Activated naive CD4-positive, alpha-beta T cell treated with anti-CD3 and anti-CD28 coated beads for 36 hours (primary cell): Measurements from ENCODE around the gene SLC38A2. TPM values are rescaled to one million over a fixed set of nuclear protein-coding genes. Genes with fewer than 3 reads are reported as not detected.
A peak's percentile ranks its signal among the peaks of the same experiment; 100 is the strongest.
"Not testable (repeated sequence)": the region's sequence is repeated elsewhere in the genome, so short reads cannot be mapped to it uniquely, and the experiment has no call there.

Experiments used
- CTCF ChIA-PET: fragments of 350-600 bp; sonication (Branson Sonifier 250); formaldehyde crosslinking; loops from one replicate; lab custom pipeline; 2021; ENCODE audit warnings: antibody characterized with exemption; lab: Charles Lee
- DNase-seq: peaks from one replicate; pipeline ENCODE4 v3.0.0-alpha.2; 2020
- H3K27ac Mint-ChIP-seq: one replicate; pipeline ENCODE4 v1.8.0; 2021; ENCODE audit warnings: mild to moderate bottlenecking, mixed read lengths
- H3K27me3 Mint-ChIP-seq: one replicate; pipeline ENCODE4 v1.8.0; 2021; ENCODE audit warnings: low read depth, mixed read lengths
- H3K36me3 Mint-ChIP-seq: one replicate; pipeline ENCODE4 v1.8.0; 2021; ENCODE audit warnings: low read depth, mixed read lengths
- H3K4me1 Mint-ChIP-seq: one replicate; pipeline ENCODE4 v1.8.0; 2021; ENCODE audit warnings: low read depth, mixed read lengths
- H3K4me3 Mint-ChIP-seq: one replicate; pipeline ENCODE4 v1.8.0; 2021; ENCODE audit warnings: mild to moderate bottlenecking, moderate library complexity, mixed read lengths
- H3K9me3 Mint-ChIP-seq: one replicate; pipeline ENCODE4 v1.8.0; 2021; ENCODE audit warnings: mixed read lengths
- intact Hi-C: fragments of 100-400 bp; cut with micrococcal nuclease; formaldehyde crosslinking; loops from one replicate; pipeline ENCODE4 v1.15.1; 2023
- total RNA-seq, 2 experiments: library from RNA; stranded (reverse); gene quantifications; one replicate each; pipeline ENCODE4 v1.2.3, GENCODE V29; 2021

The SLC38A2 gene
- total RNA-seq, 2 experiments from 2014 or later = 196 to 206 TPM

DNA sequence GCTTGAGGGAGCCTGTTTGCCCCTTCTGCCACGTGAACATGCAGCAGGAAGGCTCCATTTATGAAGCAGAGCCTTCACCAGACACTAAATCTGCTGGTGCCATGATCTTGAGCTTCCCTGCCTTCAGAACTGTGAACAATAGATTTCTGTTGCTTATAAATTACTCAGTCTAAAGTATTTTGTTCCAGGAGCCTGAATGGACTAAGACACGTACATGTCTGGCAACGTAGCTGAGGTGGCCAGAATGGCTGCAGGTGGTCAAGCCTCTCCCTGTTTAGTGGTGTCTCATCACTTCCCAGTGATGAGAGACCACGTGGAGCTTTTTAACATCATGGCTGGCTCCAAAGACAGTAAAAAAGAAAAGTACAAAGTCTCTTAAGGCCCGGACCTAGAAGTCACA is 32.2 kb upstream of the SLC38A2 start:
- DNase-seq = no peak
- Mint-ChIP-seq H3K36me3 (peaks cover 1% of the 10 kb centered on the region), H3K9me3 (peaks cover 3% of the 10 kb centered on the region), H3K27ac (no peak overlapping the region), H3K4me3 (no peak overlapping the region), H3K4me1 (peaks cover 49% of the 10 kb centered on the region), H3K27me3 (no peaks in the 10 kb centered on the region)
- CTCF ChIA-PET = no interaction called here
- intact Hi-C loops = loop anchor here (2.0 kb wide), 1 partner anchor 18 kb away; no protein-coding TSS in a partner anchor

DNA sequence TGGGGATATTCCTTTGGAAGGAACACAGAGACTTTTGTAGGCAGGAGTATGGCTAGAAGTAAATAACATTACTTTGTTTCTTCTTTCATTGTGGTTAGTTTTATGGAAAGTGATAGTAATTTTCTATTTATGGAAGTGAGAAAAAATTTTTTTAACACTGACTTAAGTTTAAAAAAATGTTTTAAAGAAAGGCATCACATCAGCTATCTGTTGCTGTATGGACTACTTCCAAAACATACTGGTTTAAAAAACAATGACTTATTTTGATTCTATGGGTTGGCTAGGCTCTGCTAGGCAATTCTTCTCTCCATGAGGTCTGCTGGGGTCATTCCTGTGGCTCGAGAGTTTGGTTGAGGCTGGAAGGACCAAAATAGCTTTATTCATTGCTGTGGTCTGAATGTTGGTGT is 31.7 kb upstream of the SLC38A2 start:
- intact Hi-C loops = loop anchor here (2.0 kb wide), 1 partner anchor 17 kb away; no protein-coding TSS in a partner anchor
- H3K27ac Mint-ChIP-seq = no peak overlapping the region
- CTCF ChIA-PET = interaction anchor here (0.7 kb wide), 1 partner anchor 64 kb away, joined by 3 read pairs; no protein-coding TSS in a partner anchor
- H3K4me1 Mint-ChIP-seq = peaks cover 54% of the 10 kb centered on the region
- H3K9me3 Mint-ChIP-seq = peaks cover 7% of the 10 kb centered on the region
- no peak overlapping the region for H3K4me3 Mint-ChIP-seq
- H3K27me3 Mint-ChIP-seq = no peaks in the 10 kb centered on the region
- DNase-seq = no peak
- peaks cover 1% of the 10 kb centered on the region for H3K36me3 Mint-ChIP-seq

DNA sequence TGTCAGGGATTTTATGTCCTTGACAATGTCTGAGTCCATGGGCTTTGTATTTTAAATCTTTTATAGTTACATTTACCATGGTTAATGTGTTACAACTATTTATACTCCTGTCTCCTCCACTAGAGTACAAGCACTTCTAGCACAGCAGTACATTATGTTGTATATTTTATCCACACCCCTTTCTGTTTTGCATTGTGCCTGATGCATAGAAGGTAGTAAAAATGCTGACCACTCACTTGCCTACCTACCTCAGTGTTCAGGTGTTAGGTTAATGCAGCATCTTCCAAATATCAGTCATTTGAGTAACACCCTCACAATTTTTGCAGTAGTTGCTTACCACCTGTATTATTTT is 31.1 kb upstream of the SLC38A2 start:
- H3K4me1 Mint-ChIP-seq = peaks cover 58% of the 10 kb centered on the region
- CTCF ChIA-PET = interaction anchor here (0.7 kb wide), 1 partner anchor 64 kb away, joined by 3 read pairs; no protein-coding TSS in a partner anchor

DNA sequence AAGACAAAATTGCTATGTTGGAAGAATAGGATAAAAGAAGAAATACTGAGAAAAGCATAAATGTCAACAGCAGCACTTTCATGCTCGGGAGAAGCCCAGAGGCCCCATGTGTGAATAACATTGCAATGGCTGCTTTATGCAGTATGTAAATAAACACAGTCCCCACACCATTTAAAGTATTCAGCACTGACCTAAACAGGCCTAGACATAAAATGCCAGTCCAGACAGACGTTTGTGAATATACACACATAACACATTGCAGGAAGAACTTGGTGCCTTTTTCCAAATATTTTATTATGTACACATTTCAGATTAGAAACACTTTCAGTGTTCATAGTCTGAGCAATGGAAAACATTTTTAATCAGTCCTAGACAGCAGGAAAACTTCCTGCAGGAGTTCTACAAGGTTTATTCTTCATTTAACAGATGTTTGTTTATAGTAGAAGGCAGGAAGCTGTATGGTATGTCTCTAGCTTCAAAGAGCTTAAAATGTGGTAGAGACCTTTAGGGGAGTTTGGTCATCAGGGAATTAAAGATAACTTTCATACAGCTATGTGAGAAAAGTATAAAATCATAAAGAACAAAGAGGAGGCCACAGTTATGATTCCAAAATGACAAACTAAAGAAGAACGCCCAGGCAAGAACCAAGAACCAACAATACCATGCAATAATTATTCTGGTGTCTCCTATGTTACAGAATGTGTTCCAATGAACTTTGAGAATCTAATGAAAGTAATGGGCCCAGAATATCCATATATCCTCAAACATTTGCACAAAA is 30.6 kb upstream of the SLC38A2 start:
- Mint-ChIP-seq H3K27me3 (no peaks in the 10 kb centered on the region), H3K27ac (no peak overlapping the region), H3K9me3 (peaks cover 9% of the 10 kb centered on the region), H3K36me3 (peaks cover 1% of the 10 kb centered on the region), H3K4me1 (peaks cover 60% of the 10 kb centered on the region), H3K4me3 (no peak overlapping the region)
- DNase-seq = no peak
- intact Hi-C loops = no loop called here
- CTCF ChIA-PET = no interaction called here

More for the DNA sequence above, 31.1 kb upstream of the SLC38A2 start:
- H3K9me3 Mint-ChIP-seq = peaks cover 8% of the 10 kb centered on the region
- H3K4me3 Mint-ChIP-seq = no peak overlapping the region
- intact Hi-C loops = loop anchor here (2.0 kb wide), 1 partner anchor 17 kb away; no protein-coding TSS in a partner anchor
- H3K36me3 Mint-ChIP-seq = peaks cover 1% of the 10 kb centered on the region
- H3K27me3 Mint-ChIP-seq = no peaks in the 10 kb centered on the region
- no peak for DNase-seq
- H3K27ac Mint-ChIP-seq = no peak overlapping the region

DNA sequence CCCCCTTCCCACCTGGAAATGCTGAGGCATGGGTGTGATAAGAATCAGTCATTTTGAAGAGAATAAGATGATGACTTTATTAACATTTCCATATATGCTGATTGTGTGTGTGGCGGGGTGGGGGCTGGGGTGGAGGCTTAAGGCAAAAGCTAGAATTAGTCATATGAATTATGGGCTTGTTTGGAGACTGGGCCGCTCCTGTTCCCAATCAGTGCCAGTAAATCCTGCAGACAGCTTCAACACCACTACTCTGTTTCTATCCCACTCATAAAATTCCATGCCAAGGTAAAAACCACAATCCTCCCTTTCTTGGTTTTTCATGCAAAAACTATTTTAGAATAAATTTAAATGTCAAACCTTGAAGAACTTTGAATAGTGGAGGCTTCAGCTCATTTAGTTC is 29.9 kb upstream of the SLC38A2 start:
- peaks cover 56% of the 10 kb centered on the region for H3K4me1 Mint-ChIP-seq
- H3K27ac Mint-ChIP-seq = no peak overlapping the region
- CTCF ChIA-PET = no interaction called here
- H3K36me3 Mint-ChIP-seq = peaks cover 1% of the 10 kb centered on the region
- H3K27me3 Mint-ChIP-seq = no peaks in the 10 kb centered on the region
- intact Hi-C loops = no loop called here
- H3K4me3 Mint-ChIP-seq = no peak overlapping the region
- no peak for DNase-seq
- H3K9me3 Mint-ChIP-seq = peaks cover 9% of the 10 kb centered on the region

DNA sequence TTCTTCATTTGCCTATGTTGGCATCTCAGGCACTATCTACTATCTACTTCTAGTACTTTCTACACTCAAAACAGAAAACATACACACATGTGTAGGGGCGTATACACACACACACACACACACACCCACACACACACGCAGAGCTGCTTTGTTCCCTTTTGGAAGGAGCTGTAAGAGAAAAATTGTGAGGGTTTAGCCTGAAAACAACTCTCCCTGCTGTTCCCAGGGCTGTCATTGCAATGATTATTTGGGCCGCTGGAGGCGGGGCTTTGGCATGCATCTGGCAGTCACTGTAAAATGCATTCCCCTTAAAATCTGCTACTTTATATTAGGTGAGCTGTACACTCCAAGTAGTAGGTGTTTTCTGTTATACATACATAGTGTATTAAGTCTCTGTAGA is 29.1 kb upstream of the SLC38A2 start:
- no peak overlapping the region for H3K27ac Mint-ChIP-seq
- H3K9me3 Mint-ChIP-seq = peaks cover 9% of the 10 kb centered on the region
- intact Hi-C loops = no loop called here
- H3K36me3 Mint-ChIP-seq = peaks cover 1% of the 10 kb centered on the region
- no peak for DNase-seq
- peaks cover 49% of the 10 kb centered on the region for H3K4me1 Mint-ChIP-seq
- CTCF ChIA-PET = no interaction called here
- no peaks in the 10 kb centered on the region for H3K27me3 Mint-ChIP-seq
- no peak overlapping the region for H3K4me3 Mint-ChIP-seq

DNA sequence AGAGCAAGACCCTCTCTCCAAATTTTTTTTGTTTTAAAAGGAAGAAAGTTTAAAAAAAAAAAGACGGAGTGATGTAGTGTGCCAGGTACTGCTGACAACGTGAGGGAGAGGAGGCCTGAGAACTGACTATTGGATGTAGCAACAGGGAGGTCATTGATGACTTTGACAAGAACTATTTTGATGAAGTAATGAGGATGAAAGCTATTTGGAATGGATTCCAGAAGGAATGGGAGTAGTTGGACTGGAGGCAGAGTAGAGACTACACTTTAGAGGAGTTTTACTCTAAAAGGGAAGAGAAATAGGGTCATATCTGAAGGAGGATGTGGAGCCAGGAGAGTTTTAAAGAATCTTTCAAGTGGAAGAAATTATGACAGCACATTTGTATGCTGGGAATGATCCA is 27.8 kb upstream of the SLC38A2 start:
- Mint-ChIP-seq H3K27ac (no peak overlapping the region), H3K4me1 (peaks cover 41% of the 10 kb centered on the region), H3K9me3 (peaks cover 9% of the 10 kb centered on the region), H3K4me3 (no peak overlapping the region), H3K27me3 (no peaks in the 10 kb centered on the region), H3K36me3 (peaks cover 1% of the 10 kb centered on the region)
- intact Hi-C loops = no loop called here
- DNase-seq = no peak
- CTCF ChIA-PET = no interaction called here

DNA sequence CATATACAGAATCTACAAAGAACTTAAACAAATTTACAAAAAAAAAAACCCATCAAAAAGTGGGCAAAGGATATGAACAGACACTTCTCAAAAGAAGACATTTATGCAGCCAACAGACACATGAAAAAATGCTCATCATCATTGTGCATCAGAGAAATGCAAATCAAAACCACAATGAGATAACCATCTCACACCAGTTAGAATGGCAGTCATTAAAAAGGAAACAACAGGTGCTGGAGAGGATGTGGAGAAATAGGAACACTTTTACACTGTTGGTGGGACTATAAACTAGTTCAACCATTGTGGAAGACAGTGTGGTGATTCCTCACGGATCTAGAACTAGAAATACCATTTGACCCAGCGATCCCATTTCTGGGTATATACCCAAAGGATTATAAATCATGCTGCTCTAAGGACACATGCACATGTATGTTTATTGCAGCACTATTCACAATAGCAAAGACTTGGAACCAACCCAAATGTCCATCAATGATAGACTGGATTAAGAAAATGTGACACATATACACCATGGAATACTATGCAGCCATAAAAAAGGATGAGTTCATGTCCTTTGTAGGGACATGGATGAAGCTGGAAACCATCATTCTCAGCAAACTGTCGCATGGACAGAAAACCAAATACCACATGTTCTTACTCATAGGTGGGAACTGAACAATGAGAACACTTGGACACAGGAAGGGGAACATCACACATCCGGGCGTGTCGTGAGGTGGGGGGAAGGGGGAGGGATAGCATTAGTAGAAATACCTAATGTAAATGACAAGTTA is 27.1 kb upstream of the SLC38A2 start:
- H3K36me3 Mint-ChIP-seq, H3K4me3 Mint-ChIP-seq, H3K9me3 Mint-ChIP-seq, DNase-seq, intact Hi-C loops, H3K27ac Mint-ChIP-seq, H3K27me3 Mint-ChIP-seq, CTCF ChIA-PET: not testable (repeated sequence)
- peaks cover 40% of the 10 kb centered on the region for H3K4me1 Mint-ChIP-seq

DNA sequence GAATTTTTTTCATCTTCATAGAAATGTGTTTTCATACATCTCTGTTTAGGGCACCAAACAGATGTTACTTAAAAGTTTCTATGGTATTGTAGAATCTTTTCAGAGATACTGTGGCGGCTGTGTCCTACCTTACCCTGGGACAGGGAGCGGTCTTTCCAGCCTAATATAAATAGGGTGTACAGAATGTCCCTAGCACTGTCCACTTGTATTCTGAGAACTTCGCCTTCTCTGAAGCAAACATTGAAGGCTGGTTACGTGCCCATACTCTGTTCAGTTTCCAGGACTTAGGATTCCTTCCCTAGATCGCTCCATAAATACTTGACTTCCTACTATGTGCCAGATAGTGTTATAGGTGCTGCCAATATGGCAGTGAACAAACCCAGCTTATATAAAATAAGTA is 24.3 kb upstream of the SLC38A2 start:
- Mint-ChIP-seq H3K27me3 (no peaks in the 10 kb centered on the region), H3K27ac (no peak overlapping the region), H3K9me3 (peaks cover 9% of the 10 kb centered on the region), H3K36me3 (peaks cover 4% of the 10 kb centered on the region), H3K4me3 (no peak overlapping the region), H3K4me1 (peaks cover 20% of the 10 kb centered on the region)
- CTCF ChIA-PET = interaction anchor here (0.8 kb wide), 1 partner anchor 10 kb away, joined by 3 read pairs; no protein-coding TSS in a partner anchor
- DNase-seq = no peak
- intact Hi-C loops = no loop called here

DNA sequence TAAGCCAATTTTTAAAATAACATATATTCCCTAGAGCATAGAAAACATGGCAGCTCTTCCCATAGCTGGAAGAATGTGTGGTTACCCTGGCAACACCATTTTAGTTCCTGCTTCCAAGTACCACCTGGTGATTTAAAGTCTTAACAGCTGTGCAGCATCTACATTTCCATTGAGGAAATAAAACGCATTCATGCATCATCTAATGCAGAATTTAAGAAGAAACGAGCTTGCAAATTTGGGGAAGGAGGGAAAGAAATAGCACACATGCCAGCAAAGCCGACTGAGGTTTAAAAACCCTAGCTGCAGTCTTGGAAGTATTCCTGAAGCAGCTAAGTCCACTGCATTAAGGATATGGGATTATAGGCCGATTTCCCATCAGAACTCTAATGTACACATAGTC is 22.8 kb upstream of the SLC38A2 start:
- CTCF ChIA-PET = no interaction called here
- H3K27ac Mint-ChIP-seq = no peak overlapping the region
- H3K4me1 Mint-ChIP-seq = peaks cover 26% of the 10 kb centered on the region
- DNase-seq = no peak
- peaks cover 10% of the 10 kb centered on the region for H3K9me3 Mint-ChIP-seq
- intact Hi-C loops = no loop called here
- H3K36me3 Mint-ChIP-seq = peaks cover 7% of the 10 kb centered on the region
- H3K4me3 Mint-ChIP-seq = no peak overlapping the region
- no peaks in the 10 kb centered on the region for H3K27me3 Mint-ChIP-seq

DNA sequence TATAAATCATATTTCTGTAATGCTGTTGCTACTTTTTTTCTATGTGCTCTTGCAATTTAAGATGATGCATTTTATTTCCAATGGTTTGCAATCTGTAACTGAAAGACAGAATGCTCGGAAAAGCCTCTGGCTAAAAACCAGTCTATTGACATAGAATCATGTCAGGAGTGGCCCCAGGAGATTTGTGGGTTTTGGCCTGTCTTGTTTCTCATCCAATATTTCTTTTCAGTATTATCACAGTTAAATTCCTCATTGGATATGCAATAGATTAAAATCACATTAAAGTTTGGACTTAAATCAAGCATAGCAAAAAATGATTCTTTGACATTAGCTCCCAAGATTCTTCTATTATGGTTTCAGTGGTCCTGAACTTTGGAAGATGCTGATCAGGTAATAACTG is 19.1 kb upstream of the SLC38A2 start:
- CTCF ChIA-PET = no interaction called here
- DNase-seq = no peak
- Mint-ChIP-seq H3K36me3 (peaks cover 5% of the 10 kb centered on the region), H3K4me3 (no peak overlapping the region), H3K27me3 (no peaks in the 10 kb centered on the region), H3K4me1 (peaks cover 42% of the 10 kb centered on the region), H3K27ac (no peak overlapping the region), H3K9me3 (peaks cover 1% of the 10 kb centered on the region)
- intact Hi-C loops = no loop called here

DNA sequence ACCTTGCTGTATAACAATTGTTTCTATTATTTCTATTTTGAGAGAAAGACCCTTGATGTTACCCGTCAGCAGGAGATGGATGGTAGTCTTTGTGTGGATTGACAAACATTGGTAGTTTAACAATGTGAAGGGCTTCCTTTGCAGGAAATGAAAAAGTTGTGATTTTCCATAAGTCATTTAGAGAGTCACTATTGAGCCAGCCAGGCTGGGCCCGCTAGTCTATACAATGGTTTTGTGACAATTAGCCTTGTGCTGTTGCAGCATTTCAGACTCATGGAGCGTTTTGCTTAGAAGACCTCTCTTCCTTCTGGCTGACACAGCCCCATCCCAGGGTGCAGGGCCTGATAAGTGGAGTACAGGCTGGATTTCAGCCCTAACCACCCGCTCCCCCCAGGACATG is 18.3 kb upstream of the SLC38A2 start:
- H3K4me3 Mint-ChIP-seq = no peak overlapping the region
- H3K9me3 Mint-ChIP-seq = peaks cover 1% of the 10 kb centered on the region
- no peaks in the 10 kb centered on the region for H3K27me3 Mint-ChIP-seq
- peaks cover 5% of the 10 kb centered on the region for H3K36me3 Mint-ChIP-seq
- intact Hi-C loops = no loop called here
- H3K27ac Mint-ChIP-seq = peak overlapping the region; percentile 21
- CTCF ChIA-PET = no interaction called here
- DNase-seq = peak; percentile 40
- H3K4me1 Mint-ChIP-seq = peaks cover 44% of the 10 kb centered on the region
